Neural crest cell (in vitro differentiated cells): Measurements from ENCODE around the gene ASAP2. TPM values are rescaled to one million over a fixed set of nuclear protein-coding genes. Genes with fewer than 3 reads are reported as not detected.

ENCODE experiments used
- DNase-seq: peaks from one replicate; pipeline ENCODE4 v3.0.0; 2021; ENCODE audit warnings: low read depth, mixed read lengths, low spot score
- H3K27ac Mint-ChIP-seq: one replicate; pipeline ENCODE4 v1.8.0; 2021; ENCODE audit warnings: mild to moderate bottlenecking, mixed read lengths; ENCODE audit not compliant: unreplicated experiment
- H3K27me3 Mint-ChIP-seq: 2 replicates; pipeline ENCODE4 v1.8.0; 2021; ENCODE audit warnings: low read depth, mild to moderate bottlenecking, mixed read lengths
- H3K36me3 Mint-ChIP-seq: 2 replicates; pipeline ENCODE4 v1.8.0; 2021; ENCODE audit warnings: low read depth, mild to moderate bottlenecking, mixed read lengths
- H3K4me1 Mint-ChIP-seq: 2 replicates; pipeline ENCODE4 v1.8.0; 2021; ENCODE audit warnings: mixed read lengths
- H3K4me3 Mint-ChIP-seq: one replicate; pipeline ENCODE4 v1.8.0; 2021; ENCODE audit warnings: mild to moderate bottlenecking, mixed read lengths
- H3K9me3 Mint-ChIP-seq: 2 replicates; pipeline ENCODE4 v1.8.0; 2021; ENCODE audit warnings: mixed read lengths
- CTCF ChIP-seq: fragments of 200-600 bp; sonication (generic); conservative IDR thresholded peaks from 2 replicates; pipeline ENCODE4 v1.5.0; 2021; ENCODE audit warnings: antibody characterized with exemption, mild to moderate bottlenecking
- long read RNA-seq: library from polyadenylated mRNA; unstranded; transcript quantifications from one replicate; pipeline ENCODE4 v2.0.0, GENCODE V29; 2020
- total RNA-seq: library from RNA; stranded (reverse); gene quantifications from 2 replicates; pipeline ENCODE4 v1.2.1, GENCODE V29; 2021

Gene ASAP2
- total RNA-seq = 48.6 and 51.8 TPM in 2 replicates
- long read RNA-seq, transcript ASAP2-204 (4 exons, 3,869 nt) = major isoform, 6 of 16 reads
- long read RNA-seq, partial matches to known transcripts = 6 of 16 reads
- long read RNA-seq, other reads (novel, unspliced or antisense) = 3 of 16 reads

GRCh38 chr2:9205963-9206948 is at the start of gene ASAP2:
Gene ASAP2, plus strand, starts transcription at chr2:9206812. Its CDS starts 293 bp downstream, at chr2:9207105.
- H3K36me3 Mint-ChIP-seq = peaks cover 5% of the 10 kb centered on the region
- DNase-seq = peak; percentile 67
- H3K27me3 Mint-ChIP-seq = no peaks in the 10 kb centered on the region
- H3K4me3 Mint-ChIP-seq = peak within 1 kb of the TSS; percentile 95
- H3K4me1 Mint-ChIP-seq = peaks cover 48% of the 10 kb centered on the region
- peak within 1 kb of the TSS; percentile 69 for H3K27ac Mint-ChIP-seq
- peak; percentile 82 for TF ChIP-seq CTCF
- no peaks in the 10 kb centered on the region for H3K9me3 Mint-ChIP-seq

GRCh38 chr2:9158786-9159779 is 47.5 kb upstream of the ASAP2 start:
- DNase-seq = no peak
- Mint-ChIP-seq H3K27me3 (no peaks in the 10 kb centered on the region), H3K4me1 (no peaks in the 10 kb centered on the region), H3K36me3 (no peaks in the 10 kb centered on the region), H3K27ac (no peak overlapping the region), H3K9me3 (peaks cover 2% of the 10 kb centered on the region), H3K4me3 (no peak overlapping the region)
- TF ChIP-seq CTCF = no peak

- Mint-ChIP-seq H3K27me3 (no peaks in the 10 kb centered on the region), H3K27ac (no peak overlapping the region), H3K36me3 (no peaks in the 10 kb centered on the region), H3K4me1 (peaks cover 7% of the 10 kb centered on the region), H3K4me3 (no peak overlapping the region), H3K9me3 (peaks cover 2% of the 10 kb centered on the region)
- DNase-seq = no peak
- no peak for TF ChIP-seq CTCF
Measured at GRCh38 chr2:9160732-9161131, 45.9 kb upstream of the ASAP2 start.

GRCh38 chr2:9162841-9163240 is 43.8 kb upstream of the ASAP2 start:
- no peaks in the 10 kb centered on the region for H3K27me3 Mint-ChIP-seq
- TF ChIP-seq CTCF = no peak
- H3K4me3 Mint-ChIP-seq = no peak overlapping the region
- H3K27ac Mint-ChIP-seq = no peak overlapping the region
- peaks cover 16% of the 10 kb centered on the region for H3K4me1 Mint-ChIP-seq
- no peaks in the 10 kb centered on the region for H3K9me3 Mint-ChIP-seq
- no peak for DNase-seq
- H3K36me3 Mint-ChIP-seq = no peaks in the 10 kb centered on the region
